Kidney epithelial cell (primary cell): Measurements from ENCODE around the gene SIPA1L3. TPM values are rescaled to one million over a fixed set of nuclear protein-coding genes. Genes with fewer than 3 reads are reported as not detected.

Experiments used
- DNase-seq: peaks from one replicate; pipeline ENCODE4 v3.0.0-alpha.2; 2010; ENCODE audit warnings: low read depth
- H3K27me3 ChIP-seq: 2 replicates; pipeline ENCODE4 v1.6.0; 2011; ENCODE audit warnings: low read length; ENCODE audit not compliant: control insufficient read depth, insufficient read depth
- H3K36me3 ChIP-seq: 2 replicates; pipeline ENCODE4 v1.5.1; 2011; ENCODE audit warnings: low read length; ENCODE audit not compliant: control insufficient read depth, insufficient read depth
- H3K4me3 ChIP-seq: 2 replicates; pipeline ENCODE4 v1.5.1; 2011; ENCODE audit warnings: low read depth, mild to moderate bottlenecking, control low read depth, low read length
- total RNA-seq: library from RNA; depleted of rRNA; stranded (reverse); fragments of >200 nt; gene quantifications from 2 replicates; pipeline ENCODE4 v1.2.3, GENCODE V29; 2015
- TF ChIP-seq, protein P1 (sequence below): IDR thresholded peaks from 2 replicates; pipeline ENCODE4 v1.5.1; 2011; ENCODE audit warnings: mild to moderate bottlenecking, moderate library complexity, low read length, control low read depth, inconsistent platforms; ENCODE audit not compliant: insufficient read depth, poor library complexity, severe bottlenecking

SIPA1L3 gene
- total RNA-seq, 1 donor from 2014 or later, result 40.4 TPM

DNA sequence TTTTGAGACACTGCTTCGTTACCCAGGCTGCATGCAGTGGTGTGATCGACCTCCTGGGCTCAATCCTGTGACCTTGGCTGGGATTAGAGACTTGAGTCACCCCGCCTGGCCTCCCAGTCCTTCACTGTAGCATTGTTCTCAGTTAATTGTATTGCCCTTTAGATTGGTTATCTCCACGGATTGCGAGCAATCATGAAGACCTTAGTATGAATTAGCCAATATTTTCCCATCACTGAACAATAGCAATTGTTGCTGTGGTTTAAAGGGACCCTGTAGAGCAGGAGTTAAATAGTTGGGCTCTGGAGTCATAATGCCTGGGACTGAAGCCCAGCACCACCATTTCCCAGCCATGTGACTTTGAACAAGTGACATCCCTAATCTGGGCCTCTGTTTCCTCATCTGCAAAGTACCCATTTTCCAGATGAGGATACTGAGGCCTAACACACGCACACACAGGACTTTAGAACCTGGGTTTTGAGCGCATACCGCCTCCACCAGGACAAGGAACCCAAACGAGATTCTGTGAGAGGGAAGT lies 340.8 kb downstream of the SIPA1L3 start:
- no peaks in the 10 kb centered on the region for H3K36me3 ChIP-seq
- DNase-seq, result no peak
- TF ChIP-seq, protein P1, sequence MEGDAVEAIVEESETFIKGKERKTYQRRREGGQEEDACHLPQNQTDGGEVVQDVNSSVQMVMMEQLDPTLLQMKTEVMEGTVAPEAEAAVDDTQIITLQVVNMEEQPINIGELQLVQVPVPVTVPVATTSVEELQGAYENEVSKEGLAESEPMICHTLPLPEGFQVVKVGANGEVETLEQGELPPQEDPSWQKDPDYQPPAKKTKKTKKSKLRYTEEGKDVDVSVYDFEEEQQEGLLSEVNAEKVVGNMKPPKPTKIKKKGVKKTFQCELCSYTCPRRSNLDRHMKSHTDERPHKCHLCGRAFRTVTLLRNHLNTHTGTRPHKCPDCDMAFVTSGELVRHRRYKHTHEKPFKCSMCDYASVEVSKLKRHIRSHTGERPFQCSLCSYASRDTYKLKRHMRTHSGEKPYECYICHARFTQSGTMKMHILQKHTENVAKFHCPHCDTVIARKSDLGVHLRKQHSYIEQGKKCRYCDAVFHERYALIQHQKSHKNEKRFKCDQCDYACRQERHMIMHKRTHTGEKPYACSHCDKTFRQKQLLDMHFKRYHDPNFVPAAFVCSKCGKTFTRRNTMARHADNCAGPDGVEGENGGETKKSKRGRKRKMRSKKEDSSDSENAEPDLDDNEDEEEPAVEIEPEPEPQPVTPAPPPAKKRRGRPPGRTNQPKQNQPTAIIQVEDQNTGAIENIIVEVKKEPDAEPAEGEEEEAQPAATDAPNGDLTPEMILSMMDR, result no peak
- H3K4me3 ChIP-seq, result no peak overlapping the region
- H3K27me3 ChIP-seq, result no peaks in the 10 kb centered on the region

DNA sequence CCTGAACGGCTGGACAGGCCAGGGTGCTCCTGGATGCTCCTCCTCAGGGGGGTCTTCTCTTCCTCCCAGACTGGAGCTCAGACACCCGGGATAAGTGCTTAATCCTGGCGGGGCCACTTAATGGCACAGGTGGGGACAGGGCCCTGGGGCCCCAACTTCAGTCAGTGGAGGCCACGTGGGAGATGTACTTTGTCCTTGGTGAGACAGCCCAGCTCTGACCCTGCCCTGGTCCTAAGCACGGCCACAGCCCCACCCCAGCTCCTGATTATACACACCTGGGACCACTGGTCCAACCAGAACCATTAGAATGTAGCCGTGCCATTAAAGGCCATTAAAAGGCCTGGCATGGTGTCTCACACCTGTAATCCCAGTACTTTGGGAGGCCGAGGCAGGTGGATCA lies 341.4 kb downstream of the SIPA1L3 start:
- no peak for DNase-seq
- TF ChIP-seq, protein P1, result no peak
- Histone ChIP-seq H3K27me3 (no peaks in the 10 kb centered on the region), H3K4me3 (no peak overlapping the region), H3K36me3 (no peaks in the 10 kb centered on the region)

DNA sequence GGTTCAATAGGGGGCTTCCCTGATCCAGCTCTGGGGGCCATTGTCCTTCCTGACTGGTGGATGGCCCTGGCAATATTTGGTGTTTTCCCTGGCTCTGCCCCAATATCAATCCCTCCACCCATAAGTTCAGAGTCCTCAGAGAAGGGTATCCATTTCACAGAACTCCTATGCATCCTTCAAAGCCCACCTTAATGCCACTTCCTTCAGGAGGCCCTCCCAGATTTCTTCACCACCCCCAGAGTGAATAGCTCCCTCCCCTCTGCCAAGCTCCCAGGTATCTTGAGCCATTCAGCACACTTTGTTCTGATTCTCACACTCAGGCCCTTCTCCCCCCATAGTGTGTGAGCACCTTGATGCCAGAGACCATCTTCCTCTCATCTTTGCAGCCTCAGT lies 343.4 kb downstream of the SIPA1L3 start:
- DNase-seq, result no peak
- Histone ChIP-seq H3K36me3 (no peaks in the 10 kb centered on the region), H3K27me3 (no peaks in the 10 kb centered on the region), H3K4me3 (no peak overlapping the region)
- TF ChIP-seq, protein P1, result no peak

DNA sequence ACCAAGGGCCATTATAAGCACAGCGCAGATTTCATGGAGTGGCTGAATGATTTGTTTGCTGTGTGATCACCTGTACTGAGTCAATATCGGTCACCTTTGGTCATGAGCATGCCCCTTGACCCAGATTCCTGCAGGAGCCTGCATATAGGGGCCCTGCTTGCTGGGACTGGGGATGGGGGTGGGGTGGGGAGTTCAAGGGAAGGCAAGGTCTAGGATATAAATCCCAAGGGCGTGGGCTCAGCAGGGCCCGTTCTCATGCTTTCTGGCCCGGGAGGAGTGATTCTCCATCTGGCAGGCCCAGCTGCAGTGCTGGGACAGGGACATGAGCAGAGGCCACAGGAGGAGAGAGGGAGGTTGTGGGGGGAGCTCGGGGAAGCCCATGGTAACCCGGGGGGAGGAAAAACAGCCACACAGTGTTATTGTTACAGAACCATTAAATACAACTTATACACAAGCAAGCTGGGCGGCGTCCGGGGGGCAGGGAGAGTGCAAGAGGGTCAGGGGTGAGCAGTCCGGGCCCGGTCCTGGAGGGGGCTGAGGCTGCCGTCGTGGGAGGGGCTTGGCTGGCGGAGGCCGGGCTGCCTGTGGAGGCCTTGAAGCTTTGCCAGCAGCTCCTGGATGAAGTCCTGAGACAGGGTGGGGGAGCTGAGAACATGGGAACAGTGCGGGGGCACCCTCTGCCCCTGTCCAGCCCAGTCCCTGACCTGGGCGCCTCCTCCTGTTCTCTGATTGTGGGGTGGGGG lies 344.0 kb downstream of the SIPA1L3 start:
- no peak for DNase-seq
- Histone ChIP-seq H3K4me3 (no peak overlapping the region), H3K36me3 (no peaks in the 10 kb centered on the region), H3K27me3 (no peaks in the 10 kb centered on the region)
- TF ChIP-seq, protein P1, result no peak

DNA sequence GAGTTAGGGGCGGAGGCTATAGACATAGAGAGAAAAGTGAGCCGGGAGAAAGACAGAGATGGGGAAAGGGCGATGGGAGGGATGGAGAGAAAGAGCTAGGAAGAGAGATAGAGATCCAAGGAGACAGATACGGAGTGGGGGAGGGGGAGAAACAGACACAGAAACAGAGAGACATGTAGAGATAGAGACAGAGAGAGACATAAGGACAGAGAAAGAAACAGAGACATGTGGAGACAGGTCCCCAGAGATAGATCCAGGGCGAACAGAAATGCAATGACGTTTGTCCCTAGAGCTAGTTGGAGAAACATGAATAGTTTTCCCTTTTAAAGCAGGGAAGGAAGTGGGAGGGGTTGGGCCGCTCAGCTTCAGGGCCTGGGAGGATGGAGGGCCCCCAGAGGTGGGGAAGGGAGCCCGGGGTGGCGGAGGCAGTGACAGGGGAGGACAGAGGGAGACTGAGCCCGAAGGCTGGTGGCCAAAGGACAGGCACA lies 344.6 kb downstream of the SIPA1L3 start:
- no peak overlapping the region for H3K4me3 ChIP-seq

More for the DNA sequence above, 344.6 kb downstream of the SIPA1L3 start:
- TF ChIP-seq, protein P1, result no peak
- Histone ChIP-seq H3K27me3 (no peaks in the 10 kb centered on the region), H3K36me3 (no peaks in the 10 kb centered on the region)
- DNase-seq, result no peak
